HG02970 (cell line): ENCODE results near the gene RAE1.

Experiments used
- ATAC-seq: cut with Tn5 transposase; IDR thresholded peaks from one replicate; pipeline ENCODE4 v1.9.1; 2021; ENCODE audit warnings: mild to moderate bottlenecking, moderate library complexity, moderate number of reproducible peaks; ENCODE audit not compliant: unreplicated experiment, low FRiP score

The RAE1 gene

GRCh38 chr20:57369596-57369995 lies 18.5 kb downstream of the RAE1 start:
- no peak for ATAC-seq

- ATAC-seq: no peak
These were observed 19.3 kb downstream of the RAE1 start for GRCh38 chr20:57370316-57370715.

GRCh38 chr20:57371363-57371762 lies 20.3 kb downstream of the RAE1 start:
- ATAC-seq: no peak

- ATAC-seq: no peak
These were observed 21.1 kb downstream of the RAE1 start for GRCh38 chr20:57372157-57372556.

GRCh38 chr20:57372581-57373350 lies 21.7 kb downstream of the RAE1 start:
- ATAC-seq: no peak

GRCh38 chr20:57374343-57374930 lies 23.4 kb downstream of the RAE1 start:
- ATAC-seq: no peak

- ATAC-seq: no peak
These were observed 24.0 kb downstream of the RAE1 start for GRCh38 chr20:57374931-57375651.

- no peak for ATAC-seq
These were observed 24.7 kb downstream of the RAE1 start for GRCh38 chr20:57375652-57376230.

GRCh38 chr20:57377350-57377749 lies 26.3 kb downstream of the RAE1 start:
- ATAC-seq: no peak

- ATAC-seq: no peak
These were observed 27.1 kb downstream of the RAE1 start for GRCh38 chr20:57378107-57378506.

GRCh38 chr20:57378646-57379262 lies 27.7 kb downstream of the RAE1 start:
- ATAC-seq: no peak

GRCh38 chr20:57379263-57379647 lies 28.2 kb downstream of the RAE1 start:
- ATAC-seq: no peak

- ATAC-seq: no peak
These were observed 29.2 kb downstream of the RAE1 start for GRCh38 chr20:57380081-57380750.

- ATAC-seq: no peak
These were observed 30.8 kb downstream of the RAE1 start for GRCh38 chr20:57381596-57382503.

- ATAC-seq: no peak
These were observed 31.5 kb downstream of the RAE1 start for GRCh38 chr20:57382516-57382915.

- no peak for ATAC-seq
These were observed 32.6 kb downstream of the RAE1 start for GRCh38 chr20:57383447-57384347.

- no peak for ATAC-seq
These were observed 33.4 kb downstream of the RAE1 start for GRCh38 chr20:57384486-57384885.
